Spleen (tissue), 11 donors: ENCODE data around the gene PHAX. TPM values are rescaled to one million over a fixed set of nuclear protein-coding genes. Genes with fewer than 3 reads are reported as not detected.

Source experiments
- DNase-seq: peaks from one replicate; pipeline ENCODE4 v3.0.0-alpha.2; 2020
- H3K27ac ChIP-seq, 8 donors: fragments of 200-600 bp; sonication (generic) in 7 of 8; 1 replicate in 4 of 8; 2 replicates in 4 of 8; pipeline versions ENCODE4 v1.5.0 to v1.8.0; 2016 to 2021; ENCODE audit warnings: inconsistent platforms in 4 of 8, mild to moderate bottlenecking in 4 of 8, moderate library complexity in 1 of 8
- H3K27me3 ChIP-seq, 7 donors: fragments of 200-600 bp; sonication (generic) in 6 of 7; replicated peaks in 1 of 7; 1 replicate in 4 of 7; 2 replicates in 3 of 7; pipeline versions ENCODE4 v1.5.0 to v1.8.0; 2016 to 2021; ENCODE audit warnings: inconsistent platforms in 3 of 7, mild to moderate bottlenecking in 1 of 7
- H3K36me3 ChIP-seq, 6 donors: fragments of 200-600 bp; sonication (generic) in 5 of 6; 1 replicate in 4 of 6; 2 replicates in 2 of 6; pipeline versions ENCODE4 v1.5.0 to v1.8.0; 2016 to 2021; ENCODE audit warnings: inconsistent platforms in 2 of 6
- H3K4me1 ChIP-seq, 6 donors: fragments of 200-600 bp; sonication (generic) in 5 of 6; 1 replicate in 3 of 6; 2 replicates in 3 of 6; pipeline versions ENCODE4 v1.5.0 to v1.8.0; 2016 to 2021; ENCODE audit warnings: inconsistent platforms in 3 of 6
- H3K4me3 ChIP-seq, 8 donors: fragments of 200-600 bp; sonication (generic) in 7 of 8; 1 replicate in 4 of 8; 2 replicates in 4 of 8; pipeline versions ENCODE4 v1.5.0 to v1.8.0; 2016 to 2021; ENCODE audit warnings: inconsistent platforms in 4 of 8, mild to moderate bottlenecking in 4 of 8, moderate library complexity in 2 of 8
- H3K9me3 ChIP-seq, 8 donors: fragments of 200-600 bp; sonication (generic) in 7 of 8; 1 replicate in 4 of 8; 2 replicates in 4 of 8; pipeline versions ENCODE4 v1.5.0 to v1.8.0; 2016 to 2021; ENCODE audit warnings: inconsistent platforms in 4 of 8
- POLR2A ChIP-seq, 3 donors: fragments of 450-650 bp; IDR thresholded peaks; one replicate each; pipeline ENCODE4 v1.5.1; 2017; ENCODE audit warnings: antibody characterized with exemption in 3 of 3, mild to moderate bottlenecking in 1 of 3
- POLR2AphosphoS5 ChIP-seq, 3 donors: sonication (generic); formaldehyde crosslinking; IDR thresholded peaks; one replicate each; pipeline ENCODE4 v1.5.1; 2017; ENCODE audit warnings: antibody characterized with exemption in 3 of 3
- WGBS, 5 donors: extraction: QIAGEN DNeasy Blood & Tissue Kit in 3 of 5; methylation state at CpG; one replicate each; pipeline versions ENCODE4 v1.1.5 to v1.1.7; 2013 to 2018; 5-methylcytosine and 5-hydroxymethylcytosine counted together
- intact Hi-C: fragments of 100-400 bp; cut with DNase I; formaldehyde crosslinking; loops from one replicate; pipeline ENCODE4 v1.15.0; 2023; ENCODE audit warnings: low total_unique reads
- polyA plus RNA-seq, 3 donors: library from polyadenylated mRNA; stranded (reverse); fragments of 200-250 nt; gene quantifications; one replicate each; pipeline ENCODE4 v1.2.1, GENCODE V29; 2013
- total RNA-seq, 7 donors: library from RNA; depleted of rRNA in 3 of 7; stranded (reverse); fragments of >200 nt in 3 of 7; fragmentation: NEBNext Ultra II Directional in 4 of 7; extraction: Animal tissue kit (Norgen Biotek cat#: 25700) in 4 of 7; gene quantifications; one replicate each; pipeline versions ENCODE4 v1.1.0 to v1.2.1, GENCODE V29; 2016 to 2021
- TF ChIP-seq, protein P1 (sequence below), 11 experiments: fragments of 200-600 bp in 7 of 11; fragments of 450-650 bp in 4 of 11; sonication (generic) in 4 of 11; IDR thresholded peaks in 8 of 11; conservative IDR thresholded peaks in 3 of 11; 1 replicate in 7 of 11; 2 replicates in 4 of 11; pipeline versions ENCODE4 v1.4.0 to v1.8.0; 2016 to 2021; ENCODE audit warnings: antibody characterized with exemption in 11 of 11, inconsistent platforms in 4 of 11, mild to moderate bottlenecking in 1 of 11
- donor health status: healthy with polysubstance abuse.
- donor health status: DM: no; HTN: no; CAD: no; lungs with moderate emphysema.
- donor health status: DM: no; HTN: no; CAD: no.
- donor health status: Bipolar disorder and iron deficiency.
- donor health status: healthy.
- donor health status: DM: no; HTN: no; CAD: no.
- donor health status: DM: yes; HTN: yes; CAD: no.

PHAX gene
- total and polyA plus RNA-seq, 10 donors = 9.8 to 44.5 (median 25.8) TPM

DNA sequence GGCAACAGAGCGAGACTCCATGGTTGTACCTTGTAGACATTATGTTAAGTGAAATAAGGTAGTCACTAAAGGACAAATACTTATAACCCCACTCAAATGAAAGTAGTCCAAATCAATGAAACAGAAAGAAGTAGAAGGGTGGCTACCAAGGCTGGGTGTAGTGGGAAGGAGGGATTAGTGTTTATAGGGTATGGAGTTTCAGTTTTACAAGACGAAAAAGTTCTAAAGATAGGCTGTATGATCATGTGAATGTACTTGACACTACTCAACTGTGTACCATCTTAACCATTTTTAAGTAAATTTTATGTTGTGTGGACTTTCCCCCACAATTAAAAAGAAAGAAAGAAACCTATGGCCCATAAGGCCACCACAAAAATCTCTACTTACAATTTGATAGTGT, 37.9 kb upstream of the PHAX start:
- Histone ChIP-seq H3K27me3 (no peaks in the 10 kb centered on the region), H3K9me3 (no peaks in the 10 kb centered on the region), H3K36me3 (peaks cover 0 to 22% (median 0%) of the 10 kb centered on the region in 6 donors), H3K27ac (no peak overlapping the region), H3K4me1 (no peaks in the 10 kb centered on the region), H3K4me3 (no peak overlapping the region)
- no peak for TF ChIP-seq POLR2AphosphoS5 (IDR thresholded peaks at IDR 0.05)
- TF ChIP-seq, protein P1, sequence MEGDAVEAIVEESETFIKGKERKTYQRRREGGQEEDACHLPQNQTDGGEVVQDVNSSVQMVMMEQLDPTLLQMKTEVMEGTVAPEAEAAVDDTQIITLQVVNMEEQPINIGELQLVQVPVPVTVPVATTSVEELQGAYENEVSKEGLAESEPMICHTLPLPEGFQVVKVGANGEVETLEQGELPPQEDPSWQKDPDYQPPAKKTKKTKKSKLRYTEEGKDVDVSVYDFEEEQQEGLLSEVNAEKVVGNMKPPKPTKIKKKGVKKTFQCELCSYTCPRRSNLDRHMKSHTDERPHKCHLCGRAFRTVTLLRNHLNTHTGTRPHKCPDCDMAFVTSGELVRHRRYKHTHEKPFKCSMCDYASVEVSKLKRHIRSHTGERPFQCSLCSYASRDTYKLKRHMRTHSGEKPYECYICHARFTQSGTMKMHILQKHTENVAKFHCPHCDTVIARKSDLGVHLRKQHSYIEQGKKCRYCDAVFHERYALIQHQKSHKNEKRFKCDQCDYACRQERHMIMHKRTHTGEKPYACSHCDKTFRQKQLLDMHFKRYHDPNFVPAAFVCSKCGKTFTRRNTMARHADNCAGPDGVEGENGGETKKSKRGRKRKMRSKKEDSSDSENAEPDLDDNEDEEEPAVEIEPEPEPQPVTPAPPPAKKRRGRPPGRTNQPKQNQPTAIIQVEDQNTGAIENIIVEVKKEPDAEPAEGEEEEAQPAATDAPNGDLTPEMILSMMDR (IDR thresholded peaks at IDR 0.05 in 8 of 11, conservative IDR thresholded peaks at IDR 0.05 in 3 of 11) = no peak
- TF ChIP-seq POLR2A (IDR thresholded peaks at IDR 0.05) = no peak
- 45 to 84% (median 81%) methylated on average over 2 of the region's 2 CpGs for WGBS, 5 donors
- intact Hi-C loops = no loop called here
- no peak for DNase-seq

DNA sequence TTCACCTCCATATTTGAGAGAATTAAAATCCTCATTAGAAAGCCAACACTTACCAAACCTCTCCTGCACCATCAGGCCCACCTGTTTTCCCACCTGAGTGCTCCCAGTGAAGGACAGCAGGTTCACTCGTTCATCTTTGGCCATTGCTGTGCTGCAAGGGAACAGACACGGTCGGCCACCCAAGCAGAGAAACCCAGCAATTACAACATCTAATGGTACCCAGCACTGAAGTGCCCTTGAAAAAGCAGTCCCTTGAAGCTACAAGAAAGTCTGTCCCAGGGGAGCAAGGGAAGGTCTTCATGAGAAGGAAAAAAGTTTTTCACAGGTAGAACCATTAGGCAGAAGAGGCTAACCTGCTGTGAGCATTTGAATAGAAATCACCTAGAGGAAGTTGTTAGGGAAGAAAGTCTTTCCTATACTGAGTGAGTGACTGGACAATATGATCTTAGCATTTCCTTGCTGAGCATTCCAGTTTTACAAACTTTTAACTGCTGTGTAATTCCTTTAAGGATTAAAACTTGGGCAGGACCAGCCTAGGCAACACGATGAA, 32.5 kb upstream of the PHAX start:
- DNase-seq = no peak
- 88 to 94% (median 90%) methylated on average over 4 of the region's 4 CpGs for WGBS, 5 donors
- Histone ChIP-seq H3K4me1 (no peaks in the 10 kb centered on the region), H3K36me3 (peaks cover 0 to 19% (median 2%) of the 10 kb centered on the region in 6 donors), H3K9me3 (no peaks in the 10 kb centered on the region), H3K4me3 (no peak overlapping the region), H3K27ac (no peak overlapping the region), H3K27me3 (no peaks in the 10 kb centered on the region)
- TF ChIP-seq, protein P1 (IDR thresholded peaks at IDR 0.05 in 8 of 11, conservative IDR thresholded peaks at IDR 0.05 in 3 of 11) = no peak
- TF ChIP-seq POLR2A (IDR thresholded peaks at IDR 0.05) (no peak), POLR2AphosphoS5 (IDR thresholded peaks at IDR 0.05) (no peak)
- intact Hi-C loops = no loop called here

DNA sequence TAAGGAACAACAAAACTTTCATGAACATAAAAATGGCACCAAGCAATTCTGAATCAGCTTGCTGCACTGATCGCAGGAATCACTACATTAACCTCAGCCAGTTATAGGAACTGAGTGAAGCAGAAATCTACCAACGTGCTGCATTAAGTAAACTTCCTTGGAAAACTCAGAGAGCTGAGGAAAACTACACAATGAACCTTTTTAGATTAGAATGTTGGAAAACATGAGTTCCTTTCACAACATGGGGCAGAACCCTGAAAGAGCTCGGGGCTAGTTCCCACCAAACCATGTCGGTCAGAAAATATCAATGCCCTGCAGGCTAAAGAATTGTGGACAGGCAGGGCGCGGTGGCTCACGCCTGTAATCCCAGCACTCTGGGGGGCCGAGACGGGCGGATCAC, 25.1 kb upstream of the PHAX start:
- Histone ChIP-seq H3K4me3 (no peak overlapping the region), H3K36me3 (peaks cover 0 to 23% (median 6%) of the 10 kb centered on the region in 6 donors), H3K4me1 (no peaks in the 10 kb centered on the region), H3K27me3 (no peaks in the 10 kb centered on the region), H3K9me3 (no peaks in the 10 kb centered on the region), H3K27ac (no peak overlapping the region)
- DNase-seq = no peak
- intact Hi-C loops = no loop called here
- 91 to 97% (median 95%) methylated on average over 10 of the region's 10 CpGs for WGBS, 5 donors
- TF ChIP-seq, protein P1 (IDR thresholded peaks at IDR 0.05 in 8 of 11, conservative IDR thresholded peaks at IDR 0.05 in 3 of 11) = no peak
- no peak for TF ChIP-seq POLR2AphosphoS5 (IDR thresholded peaks at IDR 0.05)
- no peak for TF ChIP-seq POLR2A (IDR thresholded peaks at IDR 0.05)

DNA sequence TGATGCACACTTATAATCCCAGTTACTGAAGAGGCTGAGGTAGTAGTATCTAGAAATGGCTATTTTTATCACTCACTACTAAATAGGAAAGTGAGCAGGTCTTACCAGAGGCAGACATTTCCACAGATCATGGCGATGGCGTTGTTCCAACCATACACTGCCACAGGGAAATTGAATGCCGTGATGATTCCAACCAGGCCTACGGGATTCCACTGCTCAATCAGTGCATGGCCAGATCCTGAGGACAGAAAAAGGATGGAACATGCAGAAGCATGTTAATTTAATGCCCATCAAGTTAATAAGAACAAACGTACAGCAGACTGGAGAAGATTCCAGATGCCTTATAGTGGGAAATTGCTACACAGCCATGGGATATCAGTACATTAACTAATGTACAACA, 23.8 kb upstream of the PHAX start:
- no peak for DNase-seq
- Histone ChIP-seq H3K9me3 (no peaks in the 10 kb centered on the region), H3K4me1 (no peaks in the 10 kb centered on the region), H3K4me3 (no peak overlapping the region), H3K27ac (no peak overlapping the region), H3K36me3 (peaks cover 0 to 31% (median 8%) of the 10 kb centered on the region in 6 donors), H3K27me3 (no peaks in the 10 kb centered on the region)
- TF ChIP-seq POLR2A (IDR thresholded peaks at IDR 0.05) = no peak
- TF ChIP-seq, protein P1 (IDR thresholded peaks at IDR 0.05 in 8 of 11, conservative IDR thresholded peaks at IDR 0.05 in 3 of 11) = no peak
- TF ChIP-seq POLR2AphosphoS5 (IDR thresholded peaks at IDR 0.05) = no peak
- 88 to 95% (median 93%) methylated on average over 5 of the region's 5 CpGs for WGBS, 5 donors
- intact Hi-C loops = no loop called here
